ENCODE results near the gene SUMO4. TPM values are rescaled to one million over a fixed set of nuclear protein-coding genes. Genes with fewer than 3 reads are reported as not detected.

SUMO4 gene
- total and polyA plus RNA-seq, 2 of the 8 experiments (the other 6 are each of a cell fraction or from before 2014, with no cell fraction given), result 0.09 to 1.3 TPM

- TF ChIP-seq SP1 (IDR thresholded peaks at IDR 0.05; ENCODE audit: low read depth, low read length) (no peak), CREB1 (IDR thresholded peaks at IDR 0.05) (no peak), NANOG (IDR thresholded peaks at IDR 0.05; ENCODE audit: insufficient read depth, low read depth, low read length, poor library complexity, severe bottlenecking) (no peak), POLR2A (IDR thresholded peaks at IDR 0.05; ENCODE audit: control extremely low read depth in 1 of 2, low read depth in 2 of 2, low read length in 2 of 2) (no peak), BRCA1 (IDR thresholded peaks at IDR 0.05; ENCODE audit: low read depth, low read length) (no peak)
- TF ChIP-seq, protein P1, sequence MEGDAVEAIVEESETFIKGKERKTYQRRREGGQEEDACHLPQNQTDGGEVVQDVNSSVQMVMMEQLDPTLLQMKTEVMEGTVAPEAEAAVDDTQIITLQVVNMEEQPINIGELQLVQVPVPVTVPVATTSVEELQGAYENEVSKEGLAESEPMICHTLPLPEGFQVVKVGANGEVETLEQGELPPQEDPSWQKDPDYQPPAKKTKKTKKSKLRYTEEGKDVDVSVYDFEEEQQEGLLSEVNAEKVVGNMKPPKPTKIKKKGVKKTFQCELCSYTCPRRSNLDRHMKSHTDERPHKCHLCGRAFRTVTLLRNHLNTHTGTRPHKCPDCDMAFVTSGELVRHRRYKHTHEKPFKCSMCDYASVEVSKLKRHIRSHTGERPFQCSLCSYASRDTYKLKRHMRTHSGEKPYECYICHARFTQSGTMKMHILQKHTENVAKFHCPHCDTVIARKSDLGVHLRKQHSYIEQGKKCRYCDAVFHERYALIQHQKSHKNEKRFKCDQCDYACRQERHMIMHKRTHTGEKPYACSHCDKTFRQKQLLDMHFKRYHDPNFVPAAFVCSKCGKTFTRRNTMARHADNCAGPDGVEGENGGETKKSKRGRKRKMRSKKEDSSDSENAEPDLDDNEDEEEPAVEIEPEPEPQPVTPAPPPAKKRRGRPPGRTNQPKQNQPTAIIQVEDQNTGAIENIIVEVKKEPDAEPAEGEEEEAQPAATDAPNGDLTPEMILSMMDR (IDR thresholded peaks at IDR 0.05; ENCODE audit: control extremely low read depth in 1 of 3, insufficient read depth in 1 of 3, low read depth in 1 of 3, low read length in 3 of 3), result no peak
These were observed 20.1 kb upstream of the SUMO4 start (continued) for GRCh38 chr6:149379977-149380376.

Measured in H1 (cell line).